SH-SY5Y (cell line): Measurements from ENCODE around the gene ARHGAP9.

Experiments
- GATA2 ChIP-seq: IDR thresholded peaks from 2 replicates; pipeline ENCODE4 v1.6.1; 2011; ENCODE audit warnings: mild to moderate bottlenecking, low read depth, low read length
- GATA3 ChIP-seq: IDR thresholded peaks from 2 replicates; pipeline ENCODE4 v1.6.1; 2011; ENCODE audit warnings: low read depth, mild to moderate bottlenecking, low read length, moderate library complexity

GRCh38 chr12:57515934-57516541, 36.4 kb upstream of the ARHGAP9 start:
- TF ChIP-seq GATA2 (no peak), GATA3 (no peak)
